H54 (cell line): ENCODE results near the gene ZDHHC17.

Source experiments
- DNase-seq: peaks from one replicate; pipeline ENCODE4 v3.0.0; 2011; ENCODE audit warnings: low spot score, mixed read lengths; ENCODE audit not compliant: insufficient read length
- FAIRE-seq: peaks from 3 replicates; lab custom pipeline; 2011; peaks lifted over from hg19 to GRCh38; lab: Jason Lieb, UNC
- POLR2A ChIP-seq: IDR thresholded peaks from 2 replicates; pipeline ENCODE4 v1.6.1; 2011; ENCODE audit warnings: low read depth, mild to moderate bottlenecking, low read length

Gene ZDHHC17

DNA sequence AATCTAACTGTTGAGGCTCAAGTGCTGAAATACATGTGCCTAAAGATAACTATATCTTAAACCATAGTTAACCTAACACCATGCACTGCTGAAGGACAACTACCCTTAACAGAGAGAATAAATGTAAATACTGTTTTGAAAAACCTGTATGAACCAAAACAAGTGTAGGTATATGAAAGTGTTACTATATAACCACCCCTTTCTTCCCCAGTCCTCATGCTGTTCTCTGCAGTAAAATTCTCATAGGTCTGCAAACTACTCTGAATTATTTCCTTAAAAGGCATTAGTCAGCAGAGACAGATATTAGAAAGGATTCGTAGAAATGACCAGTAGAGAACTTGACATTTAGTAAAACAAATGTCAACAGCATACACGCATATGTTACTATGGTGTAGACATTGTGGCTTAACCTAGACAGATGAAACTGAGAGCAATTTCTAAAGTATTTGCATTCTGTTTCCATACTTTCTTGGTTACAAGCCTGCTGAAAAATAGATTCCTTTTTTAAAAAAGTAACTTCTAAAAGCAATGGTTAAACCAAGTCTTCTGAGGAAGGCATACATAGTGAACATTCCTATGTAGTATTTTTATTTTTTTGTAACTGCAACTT is 101.0 kb downstream of the ZDHHC17 start:
- no peak for FAIRE-seq
- TF ChIP-seq POLR2A: no peak

GRCh38 chr12:76866151-76866567 is 102.2 kb downstream of the ZDHHC17 start:
- DNase-seq (no peak), FAIRE-seq (no peak)
- TF ChIP-seq POLR2A: no peak

More for the DNA sequence above, 101.0 kb downstream of the ZDHHC17 start:
- DNase-seq: no peak

DNA sequence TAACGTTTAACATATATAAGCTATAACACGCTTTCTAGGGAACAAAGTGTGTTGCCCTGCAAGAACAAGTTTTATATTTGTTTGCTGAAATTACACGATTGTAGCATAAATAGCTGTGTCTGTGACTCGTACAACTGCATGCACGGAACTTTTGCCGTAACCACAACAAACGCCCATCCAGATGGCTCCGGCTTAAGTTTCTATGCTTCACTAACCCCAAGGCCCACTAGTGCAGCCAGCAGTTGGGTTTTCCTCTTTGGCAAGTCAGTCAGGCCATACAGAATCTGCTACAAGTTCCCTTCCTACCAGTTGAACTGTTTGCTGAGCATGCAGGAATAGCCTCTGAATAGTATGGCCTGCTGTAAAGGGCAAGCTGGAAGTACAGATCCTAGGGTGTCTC is 102.8 kb downstream of the ZDHHC17 start:
- no peak for DNase-seq
- TF ChIP-seq POLR2A: no peak
- no peak for FAIRE-seq

DNA sequence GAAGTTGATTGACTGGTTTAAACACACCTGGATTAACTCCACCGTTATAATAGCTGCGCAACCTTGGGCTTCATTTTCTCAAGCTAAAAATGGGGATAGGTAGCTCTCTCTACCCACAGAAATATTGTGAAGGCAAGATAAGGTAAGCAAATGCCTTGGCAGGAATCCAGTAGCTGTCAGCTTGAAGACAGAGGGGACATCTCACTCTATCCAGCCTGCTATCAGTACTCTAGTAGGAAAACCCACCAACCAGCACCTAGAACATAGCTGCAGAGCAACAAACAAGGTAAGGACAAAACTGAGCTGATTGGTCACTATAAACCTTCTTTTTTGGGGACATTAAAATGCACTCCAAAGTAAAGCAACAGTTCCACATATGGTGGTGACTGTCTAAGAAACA is 107.2 kb downstream of the ZDHHC17 start:
- no peak for DNase-seq
- no peak for FAIRE-seq

DNA sequence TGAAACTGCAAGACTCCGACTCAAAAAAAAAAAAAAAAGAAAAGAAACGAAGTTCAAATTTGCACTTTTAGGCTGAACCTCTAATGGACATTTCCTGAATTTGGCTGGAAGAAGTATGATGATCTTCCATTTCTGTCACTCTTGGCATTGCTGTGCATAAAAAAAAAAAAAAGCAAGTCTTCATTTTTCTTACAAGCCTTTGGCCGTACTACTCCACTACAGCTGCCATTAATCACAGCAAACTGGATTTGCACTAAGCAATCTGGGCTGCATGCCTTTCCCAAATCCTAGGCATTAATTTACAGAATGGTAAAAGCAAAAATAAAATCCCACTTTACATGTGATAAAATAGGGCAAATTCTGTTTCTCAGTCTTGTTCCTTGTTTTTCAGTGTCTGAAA is 107.8 kb downstream of the ZDHHC17 start:
- DNase-seq (no peak), FAIRE-seq (no peak)
- no peak for TF ChIP-seq POLR2A

More for the DNA sequence above, 107.2 kb downstream of the ZDHHC17 start:
- no peak for TF ChIP-seq POLR2A

DNA sequence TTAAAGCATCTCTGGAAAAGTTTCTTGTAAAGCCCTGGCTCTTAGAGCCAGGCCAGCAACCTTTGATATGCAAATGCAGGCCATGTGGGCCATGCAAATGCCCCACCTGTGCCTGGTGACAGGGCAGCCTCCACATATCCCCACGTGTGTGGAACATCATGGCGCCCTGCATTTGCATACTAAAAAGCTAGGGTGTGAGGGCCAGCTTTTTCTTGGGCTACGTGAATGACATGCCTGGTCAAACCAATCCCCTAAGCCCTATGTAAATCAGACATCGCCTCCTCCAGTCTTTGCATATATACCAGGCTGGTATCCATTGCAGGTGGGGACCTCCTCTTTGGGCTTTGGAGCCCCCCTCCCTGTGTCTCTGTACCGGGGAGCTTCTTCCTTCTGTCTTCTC is 108.5 kb downstream of the ZDHHC17 start:
- no peak for TF ChIP-seq POLR2A
- DNase-seq (no peak), FAIRE-seq (no peak)

GRCh38 chr12:76874027-76874426 is 110.1 kb downstream of the ZDHHC17 start:
- FAIRE-seq (no peak), DNase-seq (no peak)
- TF ChIP-seq POLR2A: no peak

- no peak for FAIRE-seq
Measured at GRCh38 chr12:76874491-76875190, 110.7 kb downstream of the ZDHHC17 start.

GRCh38 chr12:76876696-76877229 is 112.8 kb downstream of the ZDHHC17 start:
- TF ChIP-seq POLR2A: no peak
- DNase-seq (no peak), FAIRE-seq (no peak)

More at GRCh38 chr12:76874491-76875190, 110.7 kb downstream of the ZDHHC17 start:
- TF ChIP-seq POLR2A: no peak
- no peak for DNase-seq

DNA sequence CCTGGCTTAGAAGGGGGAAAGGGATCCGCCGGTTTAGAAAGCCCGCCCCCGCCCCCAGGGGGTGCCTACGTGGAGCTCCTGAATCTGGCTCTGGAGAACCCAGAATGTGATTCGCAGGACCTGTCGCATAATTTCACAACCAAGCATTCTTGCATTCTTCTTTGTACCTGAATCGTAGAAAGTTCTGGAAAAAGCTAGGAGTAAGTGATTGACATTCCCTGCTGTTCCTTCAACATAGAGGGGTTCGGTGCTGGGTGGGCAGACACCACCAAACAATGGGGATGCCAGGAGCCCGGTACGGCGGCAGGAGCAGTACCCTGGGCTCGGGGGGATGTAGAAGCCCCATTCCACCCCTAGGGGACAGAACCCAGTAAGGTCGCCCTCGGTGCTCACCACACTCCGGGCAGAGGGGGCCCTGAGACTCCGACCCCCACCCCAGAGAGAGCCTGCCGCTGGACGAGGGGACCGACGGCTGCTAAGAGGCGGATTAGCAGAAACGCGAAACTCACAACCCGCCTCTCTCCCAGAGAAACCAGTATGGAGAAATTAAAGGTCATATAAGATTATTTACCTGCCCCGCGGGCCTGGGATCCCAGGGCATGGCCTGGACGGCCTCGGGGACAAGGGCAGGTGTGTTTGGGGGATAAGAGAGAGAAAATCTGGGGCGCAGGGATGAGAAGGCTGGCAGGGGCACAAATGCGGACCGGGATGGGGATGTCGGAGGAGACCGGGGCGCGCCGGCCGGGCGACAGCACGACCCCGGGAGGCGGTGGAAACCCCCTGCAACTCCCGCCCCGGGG is 114.4 kb downstream of the ZDHHC17 start:
- DNase-seq (peak; percentile 19), FAIRE-seq (no peak)
- TF ChIP-seq POLR2A: no peak

- TF ChIP-seq POLR2A: peak; percentile 45
- DNase-seq (peak; percentile 89), FAIRE-seq (no peak)
Measured at GRCh38 chr12:76878899-76879709, 115.2 kb downstream of the ZDHHC17 start, which contains the start of gene CSRP2. Gene CSRP2, minus strand, starts transcription at chr12:76879019. Its CDS starts 12,759 bp downstream, at chr12:76866260.

DNA sequence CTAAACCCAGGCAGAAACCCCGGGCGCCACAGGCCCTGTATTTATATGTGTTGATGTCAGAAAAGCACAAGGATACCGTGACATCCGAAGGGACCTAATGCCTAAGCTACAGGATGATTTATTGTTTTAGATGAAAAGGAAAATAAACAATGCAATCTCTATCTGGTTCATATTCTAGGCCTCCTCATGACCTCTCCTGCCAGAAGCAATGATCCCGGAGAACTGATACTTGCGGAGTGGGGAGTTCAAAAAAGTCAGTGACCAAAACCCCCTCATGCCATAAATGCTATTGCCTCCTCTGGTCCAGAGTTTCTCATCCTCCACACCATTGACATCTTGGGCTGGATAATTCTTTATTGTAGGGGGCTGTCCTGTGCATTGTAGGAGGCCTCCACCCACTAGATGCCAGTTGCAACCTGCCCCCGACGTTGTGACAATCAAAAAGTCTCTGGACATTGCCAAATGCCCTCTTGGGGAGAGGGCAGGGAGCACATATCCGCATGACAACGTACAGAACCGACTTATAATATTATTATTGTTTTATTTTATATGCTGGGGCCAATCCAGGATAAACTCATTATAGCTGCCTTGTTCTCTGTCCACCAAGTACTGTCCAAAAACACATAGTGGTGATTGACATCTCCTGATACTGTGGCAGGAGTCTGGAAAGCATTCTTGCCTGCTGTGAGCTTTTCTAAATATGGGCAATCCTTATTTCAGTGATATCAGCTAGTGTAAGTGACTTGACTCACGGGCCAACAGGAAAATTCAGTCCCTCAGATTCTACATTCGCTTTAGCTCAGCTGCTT is 116.0 kb downstream of the ZDHHC17 start:
- FAIRE-seq: no peak
- TF ChIP-seq POLR2A: no peak
- DNase-seq: no peak
